ENCODE results near the gene SETBP1.

The SETBP1 gene

DNA sequence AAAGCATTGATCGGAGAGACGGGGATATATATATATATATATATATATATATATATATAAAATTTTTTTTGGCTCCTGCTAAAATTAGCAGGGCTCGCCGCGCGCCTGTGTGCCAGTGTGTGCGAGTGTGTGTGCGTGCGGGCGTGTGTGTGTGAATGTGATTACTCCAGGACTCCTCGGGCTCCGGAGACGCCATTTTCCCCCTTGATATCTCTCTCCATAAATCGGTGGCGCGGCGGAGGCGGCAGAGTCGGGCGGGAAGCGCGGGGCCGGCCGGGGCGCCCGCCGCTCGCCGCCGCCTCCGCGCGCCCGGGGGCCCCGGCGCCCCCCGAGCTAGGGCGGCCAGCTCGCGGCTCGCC, 795 bp upstream of the SETBP1 start:
- Histone ChIP-seq H3K9me3 (ENCODE audit: low read length) (no peaks in the 10 kb centered on the region), H3K79me2 (ENCODE audit: insufficient read depth, low read length) (no peaks in the 10 kb centered on the region), H3K27me3 (ENCODE audit: insufficient read depth, low read length) (no peaks in the 10 kb centered on the region), H3K36me3 (ENCODE audit: insufficient read depth, low read length) (no peaks in the 10 kb centered on the region), H3K4me1 (ENCODE audit: insufficient read depth, low read length, severe bottlenecking) (peaks cover 34% of the 10 kb centered on the region), H3F3A (ENCODE audit: insufficient read depth, low read length) (no peaks in the 10 kb centered on the region), H2AFZ (ENCODE audit: low read length) (no peak overlapping the region), H3K4me2 (ENCODE audit: low read length) (peak overlapping the region; percentile 81; the same call in 1 of the 2 replicates), H3K27ac (ENCODE audit: low read depth, low read length, poor library complexity, severe bottlenecking) (no peak overlapping the region), H3K9me2 (ENCODE audit: low read depth, low read length) (no peaks in the 10 kb centered on the region), H3K9ac (ENCODE audit: low read length) (peak overlapping the region; percentile 80), H3K4me3 (ENCODE audit: low read depth, low read length, poor library complexity, severe bottlenecking) (peak overlapping the region; percentile 89), H4K20me1 (ENCODE audit: insufficient read depth, low read length) (no peaks in the 10 kb centered on the region)
- TF ChIP-seq, protein P1, sequence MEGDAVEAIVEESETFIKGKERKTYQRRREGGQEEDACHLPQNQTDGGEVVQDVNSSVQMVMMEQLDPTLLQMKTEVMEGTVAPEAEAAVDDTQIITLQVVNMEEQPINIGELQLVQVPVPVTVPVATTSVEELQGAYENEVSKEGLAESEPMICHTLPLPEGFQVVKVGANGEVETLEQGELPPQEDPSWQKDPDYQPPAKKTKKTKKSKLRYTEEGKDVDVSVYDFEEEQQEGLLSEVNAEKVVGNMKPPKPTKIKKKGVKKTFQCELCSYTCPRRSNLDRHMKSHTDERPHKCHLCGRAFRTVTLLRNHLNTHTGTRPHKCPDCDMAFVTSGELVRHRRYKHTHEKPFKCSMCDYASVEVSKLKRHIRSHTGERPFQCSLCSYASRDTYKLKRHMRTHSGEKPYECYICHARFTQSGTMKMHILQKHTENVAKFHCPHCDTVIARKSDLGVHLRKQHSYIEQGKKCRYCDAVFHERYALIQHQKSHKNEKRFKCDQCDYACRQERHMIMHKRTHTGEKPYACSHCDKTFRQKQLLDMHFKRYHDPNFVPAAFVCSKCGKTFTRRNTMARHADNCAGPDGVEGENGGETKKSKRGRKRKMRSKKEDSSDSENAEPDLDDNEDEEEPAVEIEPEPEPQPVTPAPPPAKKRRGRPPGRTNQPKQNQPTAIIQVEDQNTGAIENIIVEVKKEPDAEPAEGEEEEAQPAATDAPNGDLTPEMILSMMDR (IDR thresholded peaks at IDR 0.05; ENCODE audit: low read length), result no peak
- no peak for TF ChIP-seq EZH2 (IDR thresholded peaks at IDR 0.05; ENCODE audit: borderline replicate concordance, low read length)

DNA sequence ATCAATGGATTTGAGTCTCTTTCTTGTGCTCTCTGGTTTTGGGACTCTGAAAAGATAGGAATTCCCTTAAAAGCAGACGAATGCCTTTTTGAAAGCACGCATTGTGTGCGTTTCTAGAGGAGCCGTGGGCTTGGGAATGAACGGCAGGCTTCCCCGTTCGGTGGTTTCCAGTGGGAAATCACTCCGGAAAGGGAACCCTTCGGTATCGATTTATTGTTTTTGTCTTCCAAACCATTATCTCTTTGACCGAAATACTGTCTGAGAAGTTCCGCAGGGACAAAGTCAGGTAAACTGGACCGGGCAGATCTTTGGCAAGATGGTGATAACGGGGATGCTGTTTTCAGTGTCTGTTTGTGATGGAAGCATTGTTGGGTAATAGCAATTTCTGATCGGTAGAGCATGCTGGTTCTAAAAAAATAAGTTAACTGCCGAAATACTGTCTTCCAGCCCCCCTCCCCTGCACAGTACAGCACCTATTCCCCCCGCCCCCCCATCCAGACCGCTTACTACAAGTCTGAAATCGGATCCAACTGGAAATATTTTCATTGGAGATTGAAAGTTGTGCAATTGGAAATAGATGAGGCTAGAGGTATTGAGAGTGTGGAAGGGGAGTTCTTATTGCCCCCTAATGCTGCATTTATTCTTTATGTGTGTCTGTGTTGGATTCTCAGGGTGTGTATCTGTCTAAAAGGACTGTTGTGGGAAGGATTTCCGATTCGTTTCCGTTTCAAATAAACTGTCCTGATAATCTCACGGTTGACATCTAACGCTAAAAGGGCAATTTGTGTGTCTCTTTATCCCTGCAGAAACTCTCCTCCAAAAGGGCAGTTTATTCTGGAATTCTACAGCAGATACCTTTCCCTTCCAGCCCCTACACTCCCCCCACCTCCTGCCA, 635 bp downstream of the SETBP1 start:
- peak overlapping the region; percentile 81 for H3K4me2 ChIP-seq (ENCODE audit: low read length)
- H2AFZ ChIP-seq (ENCODE audit: low read length), result no peak overlapping the region
- peak overlapping the region; percentile 80 for H3K9ac ChIP-seq (ENCODE audit: low read length)
- H3K27ac ChIP-seq (ENCODE audit: low read depth, low read length, poor library complexity, severe bottlenecking), result no peak overlapping the region
- H3F3A ChIP-seq (ENCODE audit: insufficient read depth, low read length), result no peaks in the 10 kb centered on the region
- no peaks in the 10 kb centered on the region for H3K9me3 ChIP-seq (ENCODE audit: low read length)
- TF ChIP-seq, protein P1 (IDR thresholded peaks at IDR 0.05; ENCODE audit: low read length), result no peak
- no peak for TF ChIP-seq EZH2 (IDR thresholded peaks at IDR 0.05; ENCODE audit: borderline replicate concordance, low read length)
- no peaks in the 10 kb centered on the region for H3K36me3 ChIP-seq (ENCODE audit: insufficient read depth, low read length)
- H3K4me1 ChIP-seq (ENCODE audit: insufficient read depth, low read length, severe bottlenecking), result peaks cover 34% of the 10 kb centered on the region
- no peaks in the 10 kb centered on the region for H3K9me2 ChIP-seq (ENCODE audit: low read depth, low read length)
- peak overlapping the region; percentile 89 for H3K4me3 ChIP-seq (ENCODE audit: low read depth, low read length, poor library complexity, severe bottlenecking)
- no peaks in the 10 kb centered on the region for H4K20me1 ChIP-seq (ENCODE audit: insufficient read depth, low read length)
- no peaks in the 10 kb centered on the region for H3K79me2 ChIP-seq (ENCODE audit: insufficient read depth, low read length)
- no peaks in the 10 kb centered on the region for H3K27me3 ChIP-seq (ENCODE audit: insufficient read depth, low read length)

DNA sequence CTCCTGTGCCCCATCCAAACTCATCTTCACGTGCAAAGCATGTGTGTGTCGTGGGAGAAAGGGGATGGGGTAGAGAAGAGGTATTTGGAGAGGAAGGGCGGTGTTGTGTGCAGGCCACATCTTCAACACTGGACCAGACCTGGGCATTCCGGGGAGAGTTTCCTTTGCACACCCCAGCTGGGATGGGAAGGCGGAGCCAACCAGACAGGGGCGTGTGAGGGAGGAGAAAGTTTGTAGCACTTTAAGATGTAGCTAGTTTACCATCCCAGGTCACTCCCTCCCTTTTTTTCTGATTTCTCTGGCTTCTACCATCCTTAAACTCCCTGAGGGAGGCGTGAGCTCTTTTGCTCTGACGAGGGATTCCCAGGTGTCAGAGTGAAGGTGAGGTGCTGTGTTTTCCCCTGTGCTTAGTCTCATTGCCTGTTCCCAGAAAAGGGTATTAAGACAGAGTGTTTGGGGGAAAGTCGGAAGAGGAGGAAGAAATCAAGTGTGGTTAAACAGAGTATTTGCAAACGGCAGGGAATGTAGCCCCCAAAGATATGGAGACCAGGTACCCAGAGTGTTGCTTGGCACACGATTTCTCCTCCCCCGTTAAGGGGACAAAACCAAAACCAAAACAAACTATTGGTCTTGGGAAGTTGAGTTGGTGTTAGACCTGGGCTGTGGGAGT, 1.6 kb downstream of the SETBP1 start:
- Histone ChIP-seq H3K4me3 (ENCODE audit: low read depth, low read length, poor library complexity, severe bottlenecking) (peak overlapping the region; percentile 89), H3K9ac (ENCODE audit: low read length) (no peak overlapping the region; the same call in 1 of the 2 replicates), H3K9me3 (ENCODE audit: low read length) (no peaks in the 10 kb centered on the region), H3K36me3 (ENCODE audit: insufficient read depth, low read length) (no peaks in the 10 kb centered on the region), H4K20me1 (ENCODE audit: insufficient read depth, low read length) (no peaks in the 10 kb centered on the region), H3K9me2 (ENCODE audit: low read depth, low read length) (no peaks in the 10 kb centered on the region), H3K27ac (ENCODE audit: low read depth, low read length, poor library complexity, severe bottlenecking) (no peak overlapping the region), H2AFZ (ENCODE audit: low read length) (no peak overlapping the region), H3K79me2 (ENCODE audit: insufficient read depth, low read length) (no peaks in the 10 kb centered on the region), H3K4me2 (ENCODE audit: low read length) (peak overlapping the region; percentile 81), H3K4me1 (ENCODE audit: insufficient read depth, low read length, severe bottlenecking) (peaks cover 34% of the 10 kb centered on the region), H3F3A (ENCODE audit: insufficient read depth, low read length) (no peaks in the 10 kb centered on the region), H3K27me3 (ENCODE audit: insufficient read depth, low read length) (no peaks in the 10 kb centered on the region)
- no peak for TF ChIP-seq EZH2 (IDR thresholded peaks at IDR 0.05; ENCODE audit: borderline replicate concordance, low read length)
- TF ChIP-seq, protein P1 (IDR thresholded peaks at IDR 0.05; ENCODE audit: low read length), result no peak
